NCI-H526 (cell line): ENCODE data around the gene LTB.

ENCODE experiments used
- DNase-seq, 2 experiments: peaks; one replicate each; lab custom pipeline; 2025; lab: John Stamatoyannopoulos, UW

The LTB gene

GRCh38 chr6:31575335-31575901 lies 6.8 kb downstream of the LTB start, which contains the start of gene TNF:
TNF (plus strand) TSS chr6:31575565; CDS start chr6:31575742, 177 bp downstream.
- DNase-seq = peak in 1 of 2 experiments; percentile 11

GRCh38 chr6:31574106-31575061 lies 7.8 kb downstream of the LTB start:
- no peak for DNase-seq

- no peak for DNase-seq
Observed at GRCh38 chr6:31573239-31574105, 8.8 kb downstream of the LTB start.

- no peak for DNase-seq
Observed at GRCh38 chr6:31572041-31572911, 9.9 kb downstream of the LTB start, which contains the start of gene LTA. LTA (plus strand) TSS chr6:31572289; CDS start chr6:31572743, 454 bp downstream.

- no peak for DNase-seq
Observed at GRCh38 chr6:31569861-31570536, 12.2 kb downstream of the LTB start.

GRCh38 chr6:31568537-31568961 lies 13.7 kb downstream of the LTB start:
- DNase-seq = no peak

- DNase-seq = no peak
Observed at GRCh38 chr6:31567531-31568370, 14.5 kb downstream of the LTB start.

- no peak for DNase-seq
Observed at GRCh38 chr6:31560697-31561058, 21.5 kb downstream of the LTB start.

GRCh38 chr6:31559958-31560696 lies 22.1 kb downstream of the LTB start:
- no peak for DNase-seq

GRCh38 chr6:31559606-31559957 lies 22.6 kb downstream of the LTB start:
- DNase-seq = no peak

- no peak for DNase-seq
Observed at GRCh38 chr6:31558631-31559500, 23.4 kb downstream of the LTB start.

- no peak for DNase-seq
Observed at GRCh38 chr6:31558318-31558625, 24.0 kb downstream of the LTB start.

- DNase-seq = no peak
Observed at GRCh38 chr6:31557443-31558317, 24.5 kb downstream of the LTB start.

GRCh38 chr6:31556307-31556706 lies 25.9 kb downstream of the LTB start:
- no peak for DNase-seq

- DNase-seq = peak in 1 of 2 experiments; percentile 48
Observed at GRCh38 chr6:31551371-31551770, 30.9 kb downstream of the LTB start.

- DNase-seq = no peak
Observed at GRCh38 chr6:31548544-31548873, 33.7 kb downstream of the LTB start.
